ENCODE results near the gene SCN1B.

SCN1B gene

DNA sequence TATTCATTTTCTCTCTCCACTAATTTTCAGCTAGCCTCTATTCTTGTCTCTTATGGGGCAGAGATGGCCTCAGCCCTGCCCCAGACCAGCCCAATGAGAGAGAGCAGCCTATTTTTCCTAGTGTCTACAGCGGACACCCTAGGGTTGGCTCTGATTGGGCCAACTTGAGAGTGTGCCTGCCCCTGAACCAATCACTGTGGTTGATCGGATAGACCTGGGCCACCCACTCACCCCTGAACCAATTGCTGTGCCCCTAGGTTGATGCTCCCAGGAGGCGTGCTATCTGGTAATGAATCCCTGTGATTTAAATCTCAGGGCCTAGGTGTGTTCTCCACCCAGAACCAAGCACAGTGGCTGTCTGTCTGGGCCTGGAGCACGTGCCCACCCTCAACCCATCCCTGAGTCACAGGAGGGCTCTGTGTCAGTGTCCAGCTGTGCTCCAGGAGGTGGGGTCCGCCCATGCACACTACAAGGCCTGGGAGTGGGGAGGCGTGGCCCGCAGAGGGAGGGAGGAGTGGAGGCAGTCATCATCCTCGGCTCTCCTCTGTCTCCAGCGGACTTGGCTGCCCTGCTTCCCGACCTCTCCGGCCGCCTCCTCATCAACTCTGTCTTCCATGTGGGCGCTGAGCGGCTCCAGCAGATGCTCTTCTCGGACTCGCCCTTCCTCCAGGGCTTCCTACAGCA lies 14.9 kb upstream of the SCN1B start:
- H3K4me2 ChIP-seq (ENCODE audit: low read length, poor library complexity, severe bottlenecking): no peak overlapping the region
- no peak overlapping the region for H4K91ac ChIP-seq (ENCODE audit: low read length)
- peaks cover 71 to 85% of the 10 kb centered on the region in 2 experiments for H3K36me3 ChIP-seq (ENCODE audit: control insufficient read depth in 1 of 2, insufficient read depth in 2 of 2, low read depth in 1 of 2, low read length in 2 of 2)
- no peak overlapping the region for H3K4ac ChIP-seq (ENCODE audit: low read depth in 1 of 2, low read length in 2 of 2)
- no peaks in the 10 kb centered on the region for H3K27me3 ChIP-seq (ENCODE audit: control insufficient read depth in 1 of 2, insufficient read depth in 1 of 2, low read length in 2 of 2)
- peaks cover 29% of the 10 kb centered on the region for H3K79me1 ChIP-seq (replicated peaks; ENCODE audit: low read length, poor library complexity, severe bottlenecking)
- no peak overlapping the region for H3K18ac ChIP-seq (ENCODE audit: low read depth in 1 of 2, low read length in 2 of 2)
- no peak overlapping the region for H2BK120ac ChIP-seq (ENCODE audit: low read depth, low read length)
- no peak overlapping the region for H3K27ac ChIP-seq (ENCODE audit: low read length, poor library complexity, severe bottlenecking)
- H3K14ac ChIP-seq (ENCODE audit: low read length in 2 of 2): no peak overlapping the region
- no peak overlapping the region for H2BK12ac ChIP-seq (ENCODE audit: low read length in 2 of 2)
- no peak overlapping the region for H3K23ac ChIP-seq (ENCODE audit: low read length in 2 of 2)
- H2AFZ ChIP-seq (ENCODE audit: low read depth, low read length): no peak overlapping the region
- no peaks in the 10 kb centered on the region for H3K9me3 ChIP-seq (ENCODE audit: control insufficient read depth, low read length)
- no peak overlapping the region for H4K8ac ChIP-seq (ENCODE audit: low read length)
- H2BK15ac ChIP-seq (ENCODE audit: low read depth, poor library complexity, severe bottlenecking): no peak overlapping the region
- peak overlapping the region; percentile 36 for H3K9ac ChIP-seq (ENCODE audit: low read length)
- H3K4me1 ChIP-seq (ENCODE audit: control insufficient read depth, insufficient read depth, low read depth, low read length): peaks cover 4% of the 10 kb centered on the region
- 85% methylated on average over 16 of the region's 16 CpGs for WGBS
- no peak overlapping the region for H3K4me3 ChIP-seq (ENCODE audit: insufficient read depth in 1 of 2, low read depth in 1 of 2, low read length in 2 of 2)
- peak; percentile 48 for DNase-seq
- H2AK5ac ChIP-seq (ENCODE audit: low read length, severe bottlenecking): no peak overlapping the region
- H2BK5ac ChIP-seq (ENCODE audit: low read depth, low read length, poor library complexity, severe bottlenecking): no peak overlapping the region

DNA sequence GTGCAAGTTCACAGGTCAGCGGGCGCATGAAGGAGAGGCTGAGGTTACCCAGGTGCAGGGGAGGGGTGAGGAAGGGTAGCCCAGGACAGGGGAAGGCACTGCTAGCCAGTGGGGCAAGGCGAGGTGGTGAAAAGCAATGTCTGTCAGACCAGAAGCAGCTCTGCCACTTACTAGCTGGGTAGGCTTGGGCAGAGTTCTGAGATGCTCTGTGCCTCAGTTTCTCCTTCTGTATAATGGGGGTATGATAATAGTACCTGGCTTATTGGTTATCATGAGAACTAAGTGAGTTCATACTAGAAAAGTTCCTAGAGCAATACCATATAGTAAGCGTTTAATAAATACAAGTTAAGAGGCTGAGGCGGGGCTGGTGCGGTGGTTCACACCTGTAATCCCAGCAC lies 14.3 kb upstream of the SCN1B start:
- peak overlapping the region; percentile 19 for H3K9ac ChIP-seq (ENCODE audit: low read length)
- no peak overlapping the region for H3K14ac ChIP-seq (ENCODE audit: low read length in 2 of 2)
- H2AK5ac ChIP-seq (ENCODE audit: low read length, severe bottlenecking): no peak overlapping the region
- no peaks in the 10 kb centered on the region for H3K9me3 ChIP-seq (ENCODE audit: control insufficient read depth, low read length)
- H2BK120ac ChIP-seq (ENCODE audit: low read depth, low read length): no peak overlapping the region
- no peak overlapping the region for H2BK15ac ChIP-seq (ENCODE audit: low read depth, poor library complexity, severe bottlenecking)
- H3K4me3 ChIP-seq (ENCODE audit: insufficient read depth in 1 of 2, low read depth in 1 of 2, low read length in 2 of 2): no peak overlapping the region
- no peak overlapping the region for H2BK12ac ChIP-seq (ENCODE audit: low read length in 2 of 2)
- no peak overlapping the region for H2AFZ ChIP-seq (ENCODE audit: low read depth, low read length)
- WGBS: 99% methylated on average over 6 of the region's 6 CpGs
- peaks cover 72 to 85% of the 10 kb centered on the region in 2 experiments for H3K36me3 ChIP-seq (ENCODE audit: control insufficient read depth in 1 of 2, insufficient read depth in 2 of 2, low read depth in 1 of 2, low read length in 2 of 2)
- no peak for DNase-seq
- H4K8ac ChIP-seq (ENCODE audit: low read length): no peak overlapping the region
- no peak overlapping the region for H3K4me2 ChIP-seq (ENCODE audit: low read length, poor library complexity, severe bottlenecking)
- no peak overlapping the region for H3K4ac ChIP-seq (ENCODE audit: low read depth in 1 of 2, low read length in 2 of 2)
- no peak overlapping the region for H3K18ac ChIP-seq (ENCODE audit: low read depth in 1 of 2, low read length in 2 of 2)
- H2BK5ac ChIP-seq (ENCODE audit: low read depth, low read length, poor library complexity, severe bottlenecking): no peak overlapping the region
- no peak overlapping the region for H3K23ac ChIP-seq (ENCODE audit: low read length in 2 of 2)
- peaks cover 4% of the 10 kb centered on the region for H3K4me1 ChIP-seq (ENCODE audit: control insufficient read depth, insufficient read depth, low read depth, low read length)
- H3K79me1 ChIP-seq (replicated peaks; ENCODE audit: low read length, poor library complexity, severe bottlenecking): peaks cover 28% of the 10 kb centered on the region
- no peak overlapping the region for H3K27ac ChIP-seq (ENCODE audit: low read length, poor library complexity, severe bottlenecking)
- no peaks in the 10 kb centered on the region for H3K27me3 ChIP-seq (ENCODE audit: control insufficient read depth in 1 of 2, insufficient read depth in 1 of 2, low read length in 2 of 2)
- no peak overlapping the region for H4K91ac ChIP-seq (ENCODE audit: low read length)

GRCh38 chr19:35017507-35017906 lies 12.8 kb upstream of the SCN1B start:
- H4K91ac ChIP-seq (ENCODE audit: low read length): no peak overlapping the region

DNA sequence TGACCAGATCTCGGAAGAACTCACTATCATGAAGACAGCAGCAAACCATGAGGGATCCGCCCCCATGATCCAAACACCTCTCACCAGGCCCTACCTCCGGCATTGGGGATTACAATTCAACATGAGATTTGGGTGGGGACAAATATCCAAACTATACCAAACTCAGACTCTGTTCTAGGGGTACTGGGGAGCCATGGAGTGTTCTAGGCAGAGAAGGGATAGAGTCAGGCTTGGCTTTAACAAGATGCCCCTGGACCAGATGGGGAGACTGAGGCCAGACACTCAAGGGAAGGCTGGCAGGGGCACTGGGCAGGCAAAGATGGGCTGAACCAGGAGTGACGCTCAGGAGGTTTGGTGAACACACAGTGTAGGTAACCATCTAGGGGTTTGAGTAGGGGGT lies 11.9 kb upstream of the SCN1B start:
- H3K27ac ChIP-seq (ENCODE audit: low read length, poor library complexity, severe bottlenecking): no peak overlapping the region
- H3K18ac ChIP-seq (ENCODE audit: low read depth in 1 of 2, low read length in 2 of 2): no peak overlapping the region
- H2AFZ ChIP-seq (ENCODE audit: low read depth, low read length): no peak overlapping the region
- no peak overlapping the region for H4K91ac ChIP-seq (ENCODE audit: low read length)
- no peak overlapping the region for H2BK12ac ChIP-seq (ENCODE audit: low read length in 2 of 2)
- H3K79me1 ChIP-seq (replicated peaks; ENCODE audit: low read length, poor library complexity, severe bottlenecking): peaks cover 23% of the 10 kb centered on the region
- H3K4me3 ChIP-seq (ENCODE audit: insufficient read depth in 1 of 2, low read depth in 1 of 2, low read length in 2 of 2): no peak overlapping the region
- H3K4me1 ChIP-seq (ENCODE audit: control insufficient read depth, insufficient read depth, low read depth, low read length): peaks cover 5% of the 10 kb centered on the region
- H2BK15ac ChIP-seq (ENCODE audit: low read depth, poor library complexity, severe bottlenecking): no peak overlapping the region
- no peak for DNase-seq
- WGBS: 100% methylated on average over 1 of the region's 4 CpGs
- H2AK5ac ChIP-seq (ENCODE audit: low read length, severe bottlenecking): no peak overlapping the region
- H3K9ac ChIP-seq (ENCODE audit: low read length): no peak overlapping the region
- peaks cover 76 to 85% of the 10 kb centered on the region in 2 experiments for H3K36me3 ChIP-seq (ENCODE audit: control insufficient read depth in 1 of 2, insufficient read depth in 2 of 2, low read depth in 1 of 2, low read length in 2 of 2)
- H2BK120ac ChIP-seq (ENCODE audit: low read depth, low read length): no peak overlapping the region
- H3K27me3 ChIP-seq (ENCODE audit: control insufficient read depth in 1 of 2, insufficient read depth in 1 of 2, low read length in 2 of 2): no peaks in the 10 kb centered on the region
- no peak overlapping the region for H3K4me2 ChIP-seq (ENCODE audit: low read length, poor library complexity, severe bottlenecking)
- no peak overlapping the region for H4K8ac ChIP-seq (ENCODE audit: low read length)
- H3K23ac ChIP-seq (ENCODE audit: low read length in 2 of 2): no peak overlapping the region
- no peak overlapping the region for H2BK5ac ChIP-seq (ENCODE audit: low read depth, low read length, poor library complexity, severe bottlenecking)
- H3K4ac ChIP-seq (ENCODE audit: low read depth in 1 of 2, low read length in 2 of 2): no peak overlapping the region
- no peak overlapping the region for H3K14ac ChIP-seq (ENCODE audit: low read length in 2 of 2)
- no peaks in the 10 kb centered on the region for H3K9me3 ChIP-seq (ENCODE audit: control insufficient read depth, low read length)

More at GRCh38 chr19:35017507-35017906, 12.8 kb upstream of the SCN1B start:
- peaks cover 25% of the 10 kb centered on the region for H3K79me1 ChIP-seq (replicated peaks; ENCODE audit: low read length, poor library complexity, severe bottlenecking)
- peaks cover 4% of the 10 kb centered on the region for H3K4me1 ChIP-seq (ENCODE audit: control insufficient read depth, insufficient read depth, low read depth, low read length)
- no peak overlapping the region for H2BK120ac ChIP-seq (ENCODE audit: low read depth, low read length)
- H2BK15ac ChIP-seq (ENCODE audit: low read depth, poor library complexity, severe bottlenecking): no peak overlapping the region
- H3K18ac ChIP-seq (ENCODE audit: low read depth in 1 of 2, low read length in 2 of 2): no peak overlapping the region
- no peak overlapping the region for H4K8ac ChIP-seq (ENCODE audit: low read length)
- H2BK12ac ChIP-seq (ENCODE audit: low read length in 2 of 2): no peak overlapping the region
- no peak overlapping the region for H3K4me3 ChIP-seq (ENCODE audit: insufficient read depth in 1 of 2, low read depth in 1 of 2, low read length in 2 of 2)
- H3K14ac ChIP-seq (ENCODE audit: low read length in 2 of 2): no peak overlapping the region
- H3K4ac ChIP-seq (ENCODE audit: low read depth in 1 of 2, low read length in 2 of 2): no peak overlapping the region
- no peaks in the 10 kb centered on the region for H3K9me3 ChIP-seq (ENCODE audit: control insufficient read depth, low read length)
- 98% methylated on average over 3 of the region's 3 CpGs for WGBS
- H2BK5ac ChIP-seq (ENCODE audit: low read depth, low read length, poor library complexity, severe bottlenecking): no peak overlapping the region
- no peaks in the 10 kb centered on the region for H3K27me3 ChIP-seq (ENCODE audit: control insufficient read depth in 1 of 2, insufficient read depth in 1 of 2, low read length in 2 of 2)
- H3K4me2 ChIP-seq (ENCODE audit: low read length, poor library complexity, severe bottlenecking): no peak overlapping the region
- H3K23ac ChIP-seq (ENCODE audit: low read length in 2 of 2): no peak overlapping the region
- H2AK5ac ChIP-seq (ENCODE audit: low read length, severe bottlenecking): no peak overlapping the region
- no peak overlapping the region for H3K9ac ChIP-seq (ENCODE audit: low read length)
- H3K27ac ChIP-seq (ENCODE audit: low read length, poor library complexity, severe bottlenecking): no peak overlapping the region
- no peak overlapping the region for H2AFZ ChIP-seq (ENCODE audit: low read depth, low read length)
- H3K36me3 ChIP-seq (ENCODE audit: control insufficient read depth in 1 of 2, insufficient read depth in 2 of 2, low read depth in 1 of 2, low read length in 2 of 2): peaks cover 72 to 85% of the 10 kb centered on the region in 2 experiments
- no peak for DNase-seq

Data from mesenchymal stem cell (in vitro differentiated cells and primary cell).